SIG-M5 treated with dmso at 0.1 percent for 504 hours (cell line): ENCODE measurements around the gene UPK3A.
"Not testable (repeated sequence)": the region's sequence is repeated elsewhere in the genome, so short reads cannot be mapped to it uniquely, and the experiment has no call there.

ENCODE experiments used
- DNase-seq: peaks from one replicate; lab custom pipeline; 2025; ENCODE audit not compliant: unreplicated experiment; lab: John Stamatoyannopoulos, UW

Gene UPK3A

DNA sequence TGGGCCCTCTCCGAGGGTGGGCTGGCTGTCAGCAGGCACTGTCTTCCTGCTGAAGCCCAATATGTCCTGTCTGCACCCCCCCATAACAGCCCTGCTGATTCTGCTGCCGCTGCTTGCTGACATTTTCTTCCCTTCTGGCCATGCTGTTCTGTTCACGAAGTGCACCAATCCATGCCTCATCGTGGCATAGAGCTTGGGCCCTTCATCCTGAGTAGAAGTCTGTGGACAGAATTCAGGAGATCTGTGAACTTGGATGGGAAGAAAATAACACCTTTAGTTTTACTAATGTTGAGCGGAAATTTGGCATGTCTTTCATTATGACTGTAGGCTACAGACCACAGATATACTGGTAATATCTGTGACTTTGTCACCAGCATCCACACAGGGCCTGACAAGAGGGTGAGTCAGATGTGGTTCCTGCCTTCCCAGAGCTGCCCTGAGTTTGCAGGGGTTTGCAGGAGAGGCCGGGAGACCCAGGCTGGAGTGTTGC, 29.9 kb upstream of the UPK3A start:
- DNase-seq: no peak

DNA sequence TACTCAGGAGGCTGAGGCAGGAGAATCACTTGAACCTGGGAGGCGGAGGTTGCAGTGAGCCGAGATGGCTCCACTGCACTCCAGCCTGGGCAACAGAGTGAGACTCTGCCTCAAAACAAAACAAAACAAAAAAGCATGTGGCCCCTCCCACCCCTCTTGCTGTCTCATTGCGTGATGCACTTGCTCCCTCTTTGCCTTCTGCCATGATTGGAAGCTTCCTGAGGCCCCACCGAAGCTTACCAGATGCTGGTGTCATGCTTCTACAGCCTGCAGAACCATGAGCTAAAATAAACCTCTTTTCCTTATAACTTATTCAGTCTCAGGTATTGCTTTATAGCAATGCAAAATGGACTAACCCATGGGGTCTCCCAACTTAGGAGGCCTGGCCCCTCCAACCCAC, 26.8 kb upstream of the UPK3A start:
- DNase-seq: not testable (repeated sequence)

DNA sequence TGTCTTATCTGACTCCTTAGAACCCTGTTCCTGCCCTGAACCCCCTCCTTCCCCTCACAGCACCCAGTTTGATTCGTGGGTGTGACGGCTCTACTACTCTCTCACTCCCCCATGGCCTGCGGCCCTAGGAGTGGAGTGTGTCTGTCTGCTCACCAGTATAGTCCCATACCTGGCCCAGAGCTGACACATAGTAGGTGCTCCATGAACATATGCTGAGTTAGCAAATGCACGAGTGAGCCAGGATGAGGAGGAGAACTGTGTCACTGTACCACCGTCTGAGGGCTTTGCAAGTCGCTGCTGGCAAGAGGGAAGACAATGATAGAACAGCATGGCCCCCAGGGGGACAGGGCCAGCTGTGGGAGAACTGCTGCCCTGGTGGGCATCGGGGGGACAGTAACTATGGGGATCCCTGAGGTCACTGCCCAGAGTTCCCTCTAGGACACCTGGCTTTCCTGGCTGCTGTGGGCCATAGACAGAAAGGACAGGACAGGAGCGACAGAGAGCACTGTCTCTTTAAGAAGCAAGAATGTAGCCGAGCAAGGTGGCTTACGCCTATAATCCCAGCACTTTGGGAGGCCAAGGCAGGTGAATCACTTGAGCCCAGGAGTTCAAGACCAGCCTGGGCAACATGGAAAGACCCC, 24.9 kb upstream of the UPK3A start:
- DNase-seq: no peak

DNA sequence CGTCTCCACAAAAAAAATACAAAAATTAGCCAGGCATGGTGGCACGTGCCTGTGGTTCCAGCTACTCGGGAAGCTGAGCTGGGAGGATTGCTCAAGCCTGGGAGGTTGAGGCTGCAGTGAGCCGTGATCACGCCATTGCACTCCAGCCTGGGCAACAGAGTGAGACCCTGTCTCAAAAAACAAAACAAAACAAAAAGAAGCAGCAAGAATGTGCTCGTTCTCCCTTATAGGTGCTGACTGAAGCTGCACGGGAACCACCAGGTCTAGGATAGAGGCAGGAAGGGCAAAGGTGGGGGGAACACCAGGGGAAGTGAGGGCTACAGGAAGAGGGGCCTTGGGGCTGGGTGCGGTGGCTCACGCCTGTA, 24.4 kb upstream of the UPK3A start:
- DNase-seq: not testable (repeated sequence)

DNA sequence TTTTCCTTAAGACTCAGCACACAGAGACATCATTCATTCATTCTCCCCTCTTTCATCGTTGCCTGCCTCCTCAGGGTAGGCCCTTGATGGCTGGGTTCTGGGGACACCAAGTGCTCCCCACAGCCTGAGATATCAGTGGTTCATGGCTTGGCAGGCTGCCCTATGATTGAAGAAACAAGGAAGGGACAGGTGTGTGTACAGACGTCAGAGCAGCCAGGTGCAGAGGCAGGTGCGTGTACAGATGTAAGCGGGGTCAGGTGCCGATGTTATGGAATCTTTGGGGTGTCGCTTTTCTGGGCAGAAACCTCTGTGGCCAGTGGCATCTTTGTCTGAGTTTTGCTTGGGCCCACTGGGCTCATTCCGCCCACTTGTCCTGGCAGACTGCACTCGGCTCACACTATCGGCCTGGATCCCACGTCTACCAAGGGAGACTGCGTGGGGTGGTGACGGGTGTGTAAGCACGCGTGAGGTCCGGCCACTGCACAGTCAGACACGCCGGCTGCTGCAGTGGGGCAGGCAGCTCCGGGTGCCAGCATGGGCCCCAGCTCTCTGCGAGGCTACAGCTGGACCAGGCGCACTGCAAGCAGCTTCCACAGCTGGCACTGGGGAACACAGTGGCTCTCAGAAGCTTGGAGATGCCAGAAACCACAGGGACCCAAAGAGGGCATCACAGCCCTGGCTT, 23.2 kb upstream of the UPK3A start:
- DNase-seq: no peak

DNA sequence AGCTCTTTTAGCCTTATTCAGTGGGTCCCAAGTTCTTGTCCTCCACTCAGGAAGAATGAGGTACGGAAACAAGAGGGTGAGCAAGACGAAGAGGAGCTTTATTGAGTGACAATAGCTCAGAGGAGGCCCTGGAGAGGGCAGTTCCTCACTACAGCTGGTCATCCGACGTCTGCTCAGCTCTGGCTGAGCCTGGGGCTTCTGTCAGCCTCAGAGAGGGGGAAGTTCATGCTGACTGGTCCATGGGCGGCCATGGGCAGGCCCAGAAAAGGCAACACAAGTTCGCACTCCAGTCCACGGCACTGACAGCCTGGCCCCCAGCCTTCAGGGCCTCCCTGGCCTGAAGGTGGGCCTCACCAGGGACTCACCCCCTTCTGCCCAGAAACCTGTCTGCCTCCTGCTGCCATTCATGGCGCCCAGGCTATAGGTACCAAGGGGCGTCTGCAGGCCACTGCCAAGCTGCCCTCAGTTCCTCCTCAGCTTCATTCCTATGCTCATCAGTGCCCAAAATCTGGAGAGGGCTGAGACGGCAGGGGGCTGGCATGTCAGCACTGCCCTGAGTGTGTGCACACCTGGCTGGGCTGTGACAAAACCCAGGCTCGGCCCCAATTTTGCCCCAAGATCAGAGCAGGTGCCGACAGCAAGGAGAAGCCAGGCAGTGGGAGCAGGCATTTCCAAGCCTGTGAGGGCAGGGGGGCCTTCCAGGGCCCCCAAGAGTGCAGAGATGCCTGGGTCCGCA, 22.4 kb upstream of the UPK3A start:
- no peak for DNase-seq

DNA sequence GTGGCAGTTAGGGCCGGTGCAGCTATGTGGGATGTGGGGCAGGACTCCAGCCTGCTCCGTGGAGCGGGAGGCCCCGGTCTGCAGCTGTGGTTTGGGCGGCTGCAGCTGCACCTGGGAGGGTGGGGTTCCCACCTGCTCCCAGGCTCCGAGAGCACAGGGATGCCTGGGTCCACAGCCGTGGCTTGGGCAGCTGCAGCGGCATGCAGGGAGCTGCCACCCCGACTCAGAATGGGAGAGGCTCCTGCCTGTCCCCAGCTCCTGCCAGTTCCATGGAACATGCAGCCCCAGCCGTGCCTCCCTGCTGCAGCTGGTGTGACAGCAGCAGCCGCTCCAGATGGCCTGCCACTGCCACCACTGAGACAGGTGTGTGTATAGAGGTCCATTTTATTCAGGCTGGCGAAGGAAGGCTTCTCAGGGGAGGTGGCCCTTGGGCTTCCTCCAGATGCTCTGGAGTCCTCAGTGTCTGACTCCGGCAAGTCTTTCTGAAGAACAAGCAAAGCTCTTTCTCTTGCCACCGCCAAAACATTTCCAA, 21.8 kb upstream of the UPK3A start:
- no peak for DNase-seq

DNA sequence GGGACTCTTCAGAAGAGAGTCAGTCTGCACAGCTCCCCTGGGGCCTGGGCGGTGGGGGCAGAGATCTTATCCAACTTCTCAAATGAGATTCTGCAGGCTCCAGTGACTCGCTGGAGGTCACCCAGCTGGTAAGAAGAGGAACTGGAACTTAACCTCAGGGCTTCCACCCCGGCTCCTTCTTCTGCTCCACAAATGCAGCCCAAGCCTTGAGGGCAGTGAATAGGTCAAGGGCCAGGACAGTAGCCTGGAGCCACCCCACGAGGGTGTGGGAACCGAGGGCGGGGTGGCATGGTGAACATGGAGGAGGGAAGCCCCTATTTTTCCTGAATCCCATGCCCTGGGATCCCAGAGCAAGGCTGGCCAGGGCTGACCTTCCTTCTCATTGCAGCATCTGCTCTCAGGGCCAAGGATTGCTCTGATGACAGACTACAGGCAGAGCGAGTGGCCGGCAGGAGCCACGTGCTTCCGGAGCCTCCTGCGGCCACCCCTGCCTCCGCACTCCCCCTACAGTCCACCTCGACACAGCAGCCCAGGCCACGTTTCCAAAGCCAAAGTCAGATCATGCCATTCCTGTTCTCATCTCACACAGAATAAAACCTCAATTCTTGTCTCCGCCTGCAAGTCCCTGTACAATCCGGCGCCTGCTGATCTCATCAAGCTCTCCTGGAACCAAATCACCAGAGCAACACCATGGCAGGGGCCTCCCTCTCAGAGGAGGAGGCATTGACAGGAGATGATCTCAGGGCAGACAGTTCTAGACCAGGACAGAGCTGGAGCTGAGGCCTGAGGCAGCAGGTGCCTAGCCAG, 21.1 kb upstream of the UPK3A start:
- DNase-seq: peak; percentile 76

DNA sequence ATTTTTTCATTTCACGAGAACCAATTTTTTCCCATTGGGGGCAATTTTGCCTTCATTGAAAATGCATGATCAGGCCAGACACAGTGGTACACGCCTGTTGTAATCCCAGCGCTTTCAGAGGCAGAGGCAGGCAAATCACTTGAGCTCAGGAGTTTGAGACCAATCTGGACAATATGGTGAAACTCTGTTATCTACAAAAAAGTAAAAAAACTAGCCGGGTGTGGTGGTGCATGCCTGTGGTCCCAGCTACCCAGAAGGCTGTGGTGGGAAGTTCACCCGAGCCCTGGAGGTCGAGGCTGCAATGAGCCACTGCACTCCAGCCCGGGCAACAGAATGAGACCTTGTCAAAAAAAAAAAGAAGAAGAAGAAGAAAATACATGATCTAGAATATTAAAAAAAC, 19.2 kb upstream of the UPK3A start:
- no peak for DNase-seq

DNA sequence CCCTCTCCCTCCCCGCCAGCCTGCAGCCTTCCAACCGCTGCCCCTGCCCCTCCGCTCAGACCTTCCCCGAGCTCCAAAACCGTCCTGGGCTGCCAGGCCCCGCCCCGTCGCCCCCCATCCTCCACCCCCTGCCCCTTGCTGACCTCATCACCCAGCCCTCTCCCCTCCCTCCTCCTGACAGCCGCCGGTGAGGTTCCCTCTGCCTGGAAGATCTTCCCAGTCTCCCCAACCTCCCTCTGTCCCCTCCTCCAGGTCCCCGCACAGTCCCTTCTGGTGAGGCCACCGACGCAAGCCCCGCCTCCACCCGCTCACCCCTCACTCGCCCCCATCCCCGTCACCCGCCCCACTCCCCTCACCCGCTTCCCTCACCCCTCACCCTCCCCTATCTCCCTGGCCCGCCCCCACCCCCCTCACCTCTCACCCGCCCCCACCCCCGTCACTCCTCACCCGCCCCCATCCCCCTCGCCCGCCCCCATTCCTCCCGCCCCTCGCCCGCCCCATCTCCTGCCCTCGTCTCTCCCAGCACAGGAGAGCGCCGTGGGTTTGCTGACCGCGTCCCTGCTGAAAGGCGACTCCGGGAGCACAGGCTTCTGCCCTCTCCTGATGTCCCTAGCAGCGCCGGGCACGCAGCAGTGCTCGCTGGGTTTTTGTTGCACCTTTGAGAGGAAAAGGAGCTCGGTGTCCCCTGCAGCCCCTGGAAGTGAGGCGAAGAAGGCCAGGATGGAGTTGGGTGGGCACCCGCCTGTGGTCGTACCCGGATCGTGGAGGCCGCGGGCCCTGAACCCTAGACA, 16.4 kb upstream of the UPK3A start:
- DNase-seq: no peak

DNA sequence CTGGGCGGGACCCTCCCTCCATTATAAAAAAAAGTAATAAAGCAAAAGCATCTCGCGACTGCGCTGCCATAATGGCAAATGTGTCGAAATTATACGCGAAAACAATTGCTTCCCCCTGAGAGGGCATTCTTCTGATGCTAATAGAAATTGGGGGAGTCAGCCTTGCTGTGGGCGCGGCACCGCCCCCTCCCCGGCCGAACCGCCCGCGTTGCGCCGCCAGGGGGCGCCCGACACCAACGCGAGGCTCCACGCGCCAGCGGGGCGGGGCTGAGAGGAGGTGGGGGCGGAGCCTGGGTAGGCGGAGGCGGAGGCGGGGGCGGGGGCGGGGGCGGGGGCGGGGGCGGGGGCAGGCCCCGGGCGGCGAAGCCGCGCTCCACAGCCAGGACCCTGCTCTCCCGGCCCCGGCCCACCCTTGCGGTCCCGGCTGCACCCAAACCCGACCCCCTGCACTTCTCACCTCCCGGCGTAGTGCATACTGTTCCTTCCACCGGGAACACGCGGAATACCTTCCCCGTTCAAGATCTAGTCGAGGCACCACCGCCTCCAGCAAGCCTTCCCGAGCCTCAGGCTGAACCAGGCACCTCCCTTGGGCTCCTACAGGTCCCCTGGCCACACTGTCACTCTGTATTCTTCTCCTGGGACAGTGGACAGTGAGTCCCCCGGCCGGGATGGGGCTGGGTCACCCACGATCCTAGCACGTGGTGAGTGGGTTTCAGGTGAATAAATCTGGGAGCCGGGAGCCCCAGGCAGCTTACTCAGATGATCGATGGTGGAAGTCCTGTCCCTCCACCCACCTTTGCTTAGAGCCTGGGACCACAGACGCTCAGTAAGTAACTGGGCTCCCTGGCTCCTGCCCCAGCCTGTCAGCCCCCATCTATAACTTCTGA, 15.5 kb upstream of the UPK3A start:
- DNase-seq: peak; percentile 39

DNA sequence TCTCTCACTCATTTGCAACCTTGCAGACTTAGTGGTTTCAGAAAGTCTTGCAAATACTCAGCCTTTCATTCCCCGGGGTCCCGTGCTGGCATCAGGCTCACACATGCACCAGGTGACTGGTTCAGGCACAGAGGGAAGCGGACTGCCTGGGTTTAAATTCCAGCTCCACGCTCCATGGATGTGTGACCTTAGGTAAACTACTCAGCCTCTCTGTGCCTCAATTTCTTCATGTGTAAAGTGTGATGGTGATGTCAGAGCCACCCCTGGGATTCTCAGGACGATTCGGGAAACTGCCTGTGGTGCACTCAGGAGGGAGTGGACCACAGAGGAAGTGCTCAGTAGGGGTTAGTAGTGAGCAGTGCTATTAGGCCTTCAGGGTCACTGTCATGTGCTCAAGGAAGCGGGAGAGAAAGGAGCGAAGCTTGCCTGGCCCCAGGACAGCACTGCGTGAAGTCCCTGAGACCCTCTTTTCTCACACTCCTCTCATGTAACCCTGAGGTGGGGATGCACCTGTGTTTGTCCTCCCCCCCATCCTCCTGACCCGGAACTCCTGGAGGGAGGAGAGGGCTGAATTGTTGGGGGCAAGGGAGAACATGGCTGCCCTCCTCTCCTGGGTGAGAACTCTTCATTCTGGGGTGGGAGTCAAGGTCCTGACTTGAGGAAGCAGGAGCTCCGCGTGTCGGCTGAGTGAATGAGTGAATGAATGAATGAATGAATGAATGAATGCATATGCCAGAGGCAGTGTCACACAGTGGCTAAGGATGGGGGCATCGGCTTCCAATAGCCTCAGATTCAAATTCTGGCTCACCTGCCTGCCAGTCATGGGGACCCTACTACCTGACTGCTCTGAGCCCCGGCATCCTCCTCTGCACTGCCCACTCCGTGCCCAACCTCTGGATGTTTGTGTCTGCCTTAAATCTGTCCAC, 14.4 kb upstream of the UPK3A start:
- DNase-seq: no peak

DNA sequence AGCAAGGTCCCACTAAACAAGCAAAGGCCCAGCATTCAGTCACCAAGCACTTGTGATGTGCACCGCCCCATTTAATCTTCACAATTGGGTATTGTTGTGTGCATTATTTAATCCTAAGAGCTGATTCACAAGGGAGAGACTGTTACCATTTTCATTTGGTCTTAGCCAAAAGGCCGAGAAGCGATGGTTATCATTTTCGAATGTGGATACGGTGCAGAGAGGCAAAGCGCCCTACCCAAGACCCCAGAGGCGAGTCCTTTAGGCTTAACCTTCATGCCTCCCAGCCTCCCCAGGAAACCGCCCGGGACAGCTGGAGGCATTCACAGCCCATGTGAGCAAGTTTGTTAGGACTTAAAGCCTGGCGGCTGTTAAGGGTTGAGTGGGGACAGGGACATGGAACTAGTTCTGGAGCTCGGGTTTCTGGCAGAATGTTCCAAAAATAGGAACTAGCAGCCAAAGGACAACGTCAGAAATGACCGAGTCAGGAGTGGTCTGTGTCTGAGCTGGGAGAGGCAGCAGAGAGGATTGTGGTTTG, 13.0 kb upstream of the UPK3A start:
- DNase-seq: no peak

DNA sequence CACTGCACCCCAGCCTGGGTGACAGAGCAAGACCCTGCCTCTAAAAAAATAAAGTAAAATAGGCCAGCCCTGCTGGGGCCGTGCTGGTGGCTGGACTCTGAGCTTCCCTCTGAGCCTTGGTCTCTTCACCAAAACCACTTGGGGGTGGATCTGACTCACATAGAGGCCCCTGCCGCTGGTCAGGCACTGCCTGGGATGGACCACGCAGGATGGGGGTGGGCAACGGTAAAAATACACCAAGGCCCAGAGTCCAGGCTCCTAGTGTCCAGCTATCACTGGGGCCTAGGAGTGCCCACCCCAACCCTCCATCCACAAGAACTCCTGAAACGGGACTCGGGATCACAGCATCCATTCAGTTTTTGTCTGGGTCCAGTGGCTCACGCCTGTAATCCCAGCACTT, 12.3 kb upstream of the UPK3A start:
- no peak for DNase-seq

DNA sequence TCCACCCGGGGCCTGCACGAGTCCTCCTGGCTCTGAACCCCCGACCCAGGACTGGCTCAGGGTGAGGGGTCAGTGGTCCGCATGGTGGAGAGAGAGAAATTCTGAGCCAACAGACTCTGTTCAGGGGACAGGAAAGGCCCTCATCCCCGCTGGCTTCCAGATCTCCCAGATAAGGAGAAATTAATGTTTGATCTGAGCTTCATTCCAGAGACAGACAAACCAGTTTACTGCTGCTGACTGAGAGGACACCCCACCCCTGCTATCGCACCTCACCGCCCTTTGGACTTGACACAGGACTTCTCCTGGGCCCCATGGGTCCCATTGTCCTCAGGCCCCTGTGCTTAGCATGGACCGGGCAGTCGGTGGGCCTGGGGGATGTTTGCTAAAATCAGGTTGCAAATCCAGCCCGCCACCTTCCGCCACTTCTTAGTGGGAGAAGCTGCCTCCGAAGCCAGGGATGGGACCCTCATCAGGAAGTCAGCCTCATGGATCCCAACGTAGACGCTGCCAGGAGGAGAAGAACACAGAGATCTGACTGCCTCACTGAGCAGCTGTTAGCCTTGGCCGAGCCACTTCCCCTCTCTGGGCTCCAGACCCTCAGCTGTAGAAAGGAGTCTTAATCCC, 11.2 kb upstream of the UPK3A start:
- no peak for DNase-seq

DNA sequence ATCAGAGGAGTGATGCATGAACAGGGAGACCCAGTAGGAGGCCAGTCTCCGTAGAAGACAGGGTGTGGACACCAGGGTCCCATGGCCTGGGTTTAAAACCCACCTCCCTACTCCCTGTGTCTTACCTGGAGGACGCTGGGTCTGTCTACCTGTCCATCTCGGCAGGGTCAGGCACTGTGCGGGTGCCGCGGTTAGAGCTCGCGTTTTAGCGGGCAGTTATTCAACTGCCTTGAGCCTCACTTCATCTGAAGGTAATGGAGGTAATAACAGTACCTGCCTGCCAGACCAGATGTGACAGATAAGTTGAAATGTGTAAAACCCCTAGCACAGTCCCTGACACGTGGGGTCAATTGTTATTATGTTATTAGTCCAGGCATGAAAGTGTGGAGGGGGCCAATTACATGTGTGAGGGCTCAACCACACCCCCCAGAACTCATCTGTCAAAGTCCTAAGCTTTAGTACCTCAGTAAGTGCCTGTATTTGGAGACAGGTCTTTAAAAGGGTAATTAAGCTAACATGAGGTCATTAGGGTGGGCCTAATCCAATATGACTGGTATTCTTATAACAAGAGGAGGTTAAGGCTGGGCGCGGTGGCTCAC, 8.1 kb upstream of the UPK3A start:
- DNase-seq: no peak

DNA sequence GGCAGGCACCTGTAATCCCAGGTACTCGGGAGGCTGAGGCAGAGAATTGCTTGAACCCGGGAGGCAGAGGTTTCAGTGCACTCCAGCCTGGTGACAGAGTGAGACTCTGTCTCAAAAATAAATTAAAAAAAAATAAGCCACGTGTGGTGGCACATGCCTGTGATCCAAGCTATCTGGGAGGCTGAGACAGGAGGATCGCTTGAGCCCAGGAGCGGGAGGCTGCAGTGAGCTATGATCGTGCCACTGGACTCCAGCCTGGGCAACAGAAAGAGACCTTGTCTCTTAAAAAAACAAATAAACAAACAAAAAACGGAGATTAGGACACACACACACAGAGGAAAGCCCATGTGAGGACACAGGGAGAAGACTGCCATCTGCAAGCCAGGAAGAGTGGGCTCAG, 7.0 kb upstream of the UPK3A start:
- not testable (repeated sequence) for DNase-seq
